ENCODE data around the gene LYPD6B. TPM values are rescaled to one million over a fixed set of nuclear protein-coding genes. Genes with fewer than 3 reads are reported as not detected.

LYPD6B gene
- total and polyA plus RNA-seq, 7 donors = not detected

GRCh38 chr2:149156971-149157740 lies 118.7 kb downstream of the LYPD6B start:
- no peak for DNase-seq
- no peak overlapping the region for H3K4me3 ChIP-seq
- no peaks in the 10 kb centered on the region for H3K9me3 ChIP-seq
- no peaks in the 10 kb centered on the region for H3K4me1 ChIP-seq
- H3K36me3 ChIP-seq (ENCODE audit: insufficient read depth in 1 of 2, low read depth in 1 of 2) = no peaks in the 10 kb centered on the region
- intact Hi-C loops (cut with DNase I) = no loop called here
- WGBS, 3 donors = 68 to 75% (median 72%) methylated on average over 8 of the region's 8 CpGs
- ATAC-seq = no peak
- H3K27ac ChIP-seq = no peak overlapping the region
- TF ChIP-seq CTCF (IDR thresholded peaks at IDR 0.05) = no peak
- H3K27me3 ChIP-seq (ENCODE audit: insufficient read depth in 3 of 3, low read length in 2 of 3) = no peaks in the 10 kb centered on the region

GRCh38 chr2:149158957-149159356 lies 120.5 kb downstream of the LYPD6B start:
- no peaks in the 10 kb centered on the region for H3K4me1 ChIP-seq
- WGBS, 3 donors = 83 to 93% (median 85%) methylated on average over 1 of the region's 1 CpG
- DNase-seq (no peak), ATAC-seq (no peak)
- no peaks in the 10 kb centered on the region for H3K27me3 ChIP-seq (ENCODE audit: insufficient read depth in 3 of 3, low read length in 2 of 3)
- no peak overlapping the region for H3K4me3 ChIP-seq
- no peaks in the 10 kb centered on the region for H3K36me3 ChIP-seq (ENCODE audit: insufficient read depth in 1 of 2, low read depth in 1 of 2)
- intact Hi-C loops (cut with DNase I) = no loop called here
- no peak for TF ChIP-seq CTCF (IDR thresholded peaks at IDR 0.05)
- no peaks in the 10 kb centered on the region for H3K9me3 ChIP-seq
- H3K27ac ChIP-seq = no peak overlapping the region

GRCh38 chr2:149160195-149160594 lies 121.7 kb downstream of the LYPD6B start:
- H3K27ac ChIP-seq = no peak overlapping the region
- H3K4me1 ChIP-seq = no peaks in the 10 kb centered on the region
- no peak overlapping the region for H3K4me3 ChIP-seq
- ATAC-seq (no peak), DNase-seq (no peak)
- H3K9me3 ChIP-seq = no peaks in the 10 kb centered on the region
- intact Hi-C loops (cut with DNase I) = no loop called here
- WGBS, 3 donors = 51 to 70% (median 56%) methylated on average over 2 of the region's 2 CpGs
- H3K36me3 ChIP-seq (ENCODE audit: insufficient read depth in 1 of 2, low read depth in 1 of 2) = no peaks in the 10 kb centered on the region
- H3K27me3 ChIP-seq (ENCODE audit: insufficient read depth in 3 of 3, low read length in 2 of 3) = no peaks in the 10 kb centered on the region
- no peak for TF ChIP-seq CTCF (IDR thresholded peaks at IDR 0.05)

- no peaks in the 10 kb centered on the region for H3K27me3 ChIP-seq (ENCODE audit: insufficient read depth in 3 of 3, low read length in 2 of 3)
- DNase-seq (no peak), ATAC-seq (no peak)
- intact Hi-C loops (cut with DNase I) = no loop called here
- no peaks in the 10 kb centered on the region for H3K36me3 ChIP-seq (ENCODE audit: insufficient read depth in 1 of 2, low read depth in 1 of 2)
- TF ChIP-seq CTCF (IDR thresholded peaks at IDR 0.05) = no peak
- WGBS, 3 donors = 30 to 40% (median 34%) methylated on average over 8 of the region's 8 CpGs
- H3K27ac ChIP-seq = no peak overlapping the region
- H3K4me1 ChIP-seq = no peaks in the 10 kb centered on the region
- no peaks in the 10 kb centered on the region for H3K9me3 ChIP-seq
- H3K4me3 ChIP-seq = no peak overlapping the region
Observed at GRCh38 chr2:149160701-149161217, 122.3 kb downstream of the LYPD6B start.
